NCI-H1417 (cell line): ENCODE results near the gene CYP39A1.
"Not testable (repeated sequence)": the region's sequence is repeated elsewhere in the genome, so short reads cannot be mapped to it uniquely, and the experiment has no call there.

Experiments
- DNase-seq, 3 experiments: peaks; one replicate each; lab custom pipeline; 2025; lab: John Stamatoyannopoulos, UW

The CYP39A1 gene

DNA sequence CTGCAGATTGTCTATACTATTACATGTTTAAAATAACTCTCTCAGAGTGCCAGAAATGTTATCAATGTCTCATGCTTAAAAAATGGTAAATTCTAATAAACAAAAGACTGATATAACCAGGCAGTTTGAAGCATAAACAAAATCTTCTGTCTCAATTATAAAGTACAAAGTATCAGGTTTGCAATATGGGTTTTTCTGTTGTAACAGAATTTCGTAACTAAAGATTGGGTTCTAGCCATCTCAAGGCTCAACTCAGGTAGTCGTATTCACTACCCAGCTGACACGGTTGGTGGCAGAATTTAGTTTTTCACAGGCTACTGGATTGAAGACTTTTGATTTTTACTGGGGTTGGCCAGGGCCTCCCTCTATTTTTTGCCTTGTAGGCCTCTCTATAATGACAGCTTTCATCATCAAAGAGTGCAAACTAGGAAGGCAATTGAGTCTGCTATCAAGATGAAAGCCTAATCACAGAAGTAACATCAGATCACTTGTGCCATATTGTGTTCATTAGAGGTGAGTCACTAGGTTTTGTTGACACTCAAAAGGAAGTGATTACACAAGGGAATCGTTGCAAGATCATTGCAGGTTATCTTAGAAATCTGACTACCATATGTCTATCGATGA, 3.6 kb downstream of the CYP39A1 start:
- DNase-seq: peak in 1 of 3 experiments; percentile 10

DNA sequence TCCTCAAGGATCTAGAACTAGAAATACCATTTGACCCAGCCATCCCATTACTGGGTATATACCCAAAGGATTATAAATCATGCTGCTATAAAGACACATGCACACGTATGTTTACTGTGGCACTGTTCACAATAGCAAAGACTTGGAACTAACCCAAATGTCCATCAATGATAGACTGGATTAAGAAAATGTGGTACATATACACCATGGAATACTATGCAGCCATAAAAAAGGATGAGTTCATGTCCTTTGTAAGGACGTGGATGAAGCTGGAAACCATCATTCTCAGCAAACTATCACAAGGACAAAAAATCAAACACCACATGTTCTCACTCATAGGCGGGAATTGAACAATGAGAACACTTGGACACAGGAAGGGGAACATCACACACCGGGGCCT, 4.5 kb downstream of the CYP39A1 start:
- DNase-seq: not testable (repeated sequence)

DNA sequence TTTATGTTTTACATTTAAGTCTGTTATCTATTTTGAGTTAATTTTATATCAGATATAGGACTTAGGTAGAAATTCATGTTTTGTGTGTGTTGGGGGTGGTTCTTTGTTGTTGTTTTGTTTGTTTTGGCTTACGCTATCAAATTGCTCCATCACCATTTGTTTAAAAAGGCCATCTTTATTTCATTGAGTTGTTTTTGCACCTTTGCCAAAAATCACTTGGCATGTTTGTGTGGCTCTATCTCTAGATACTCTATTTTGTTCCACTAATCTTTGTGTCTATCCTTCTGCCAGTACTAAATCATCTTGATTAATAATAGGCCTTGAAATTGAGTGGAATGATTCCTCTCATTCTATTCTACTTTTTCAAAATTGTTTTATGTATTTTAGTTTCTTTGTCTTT, 7.4 kb downstream of the CYP39A1 start:
- DNase-seq: no peak

DNA sequence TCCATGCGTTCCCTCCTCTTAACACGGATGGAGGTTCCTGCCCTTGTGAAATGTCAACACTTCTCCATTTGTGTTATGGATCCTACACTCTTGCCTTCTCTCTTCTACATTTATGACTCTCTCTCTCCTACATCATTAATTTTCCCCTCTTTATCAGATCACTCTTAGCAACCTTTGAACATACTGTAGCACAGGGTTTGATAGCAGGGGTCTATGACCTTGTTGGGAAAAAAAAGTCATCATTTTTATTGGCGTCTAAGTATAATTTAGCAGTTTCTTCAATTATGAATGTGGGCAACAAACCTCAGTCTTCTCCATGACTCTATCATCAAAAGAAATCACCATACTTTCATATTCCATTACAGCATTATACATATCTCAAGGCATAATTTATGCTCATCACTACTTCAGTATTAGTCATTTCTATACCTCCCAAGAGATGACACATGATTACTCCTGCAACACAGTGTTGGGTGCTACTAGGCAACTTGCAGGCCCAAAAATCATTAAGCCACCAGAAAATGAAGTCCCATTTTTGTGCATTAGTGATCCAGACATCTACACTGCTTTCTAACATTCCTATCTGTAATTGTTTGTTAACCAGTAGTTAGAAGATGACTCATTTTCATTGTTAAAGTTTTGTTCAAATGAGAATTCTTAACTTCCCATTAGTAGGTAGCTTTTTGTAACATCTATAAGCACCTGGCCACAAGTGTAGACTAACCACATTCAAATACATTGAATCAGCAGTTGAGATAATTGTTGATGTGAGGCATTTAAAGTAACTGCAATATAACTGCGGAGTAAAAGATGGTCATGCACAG, 9.5 kb downstream of the CYP39A1 start:
- no peak for DNase-seq

DNA sequence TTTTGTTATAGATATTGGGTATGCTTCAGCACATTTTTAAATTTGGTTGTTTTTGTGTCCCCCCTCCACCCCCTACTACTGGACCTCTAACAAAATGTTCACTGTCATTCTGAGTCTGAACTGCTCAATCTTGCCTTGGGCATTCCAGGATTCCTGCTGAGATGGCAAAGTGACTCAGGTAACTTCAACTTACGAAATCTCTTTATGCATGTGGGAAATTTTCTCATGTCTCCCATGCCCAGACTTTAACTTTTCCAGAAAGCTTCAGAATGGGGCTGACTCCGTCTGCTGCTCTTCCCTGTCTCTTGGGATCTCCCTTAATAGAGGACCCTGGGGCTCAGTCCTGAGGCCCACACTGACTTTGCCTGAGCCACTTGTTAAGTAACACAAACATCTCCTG, 14.0 kb downstream of the CYP39A1 start:
- DNase-seq: no peak

DNA sequence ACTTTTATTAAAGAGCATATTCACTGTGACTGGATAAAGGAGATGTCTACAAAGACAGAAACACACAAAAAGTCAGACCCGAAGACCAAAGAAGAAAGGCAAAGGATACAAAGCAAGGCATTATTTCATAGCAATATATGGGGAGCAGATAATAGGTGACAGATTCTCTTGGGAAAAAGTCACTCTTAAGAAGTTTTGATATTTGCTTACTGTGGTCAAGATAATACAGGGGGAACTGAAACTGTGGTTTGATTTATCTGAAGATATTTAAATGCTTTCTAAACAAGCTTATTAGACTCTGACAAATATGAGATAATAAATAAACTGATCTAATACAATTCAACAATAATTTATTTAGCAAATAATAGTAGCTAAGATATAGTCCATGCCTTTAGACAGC, 14.7 kb downstream of the CYP39A1 start:
- DNase-seq: no peak

DNA sequence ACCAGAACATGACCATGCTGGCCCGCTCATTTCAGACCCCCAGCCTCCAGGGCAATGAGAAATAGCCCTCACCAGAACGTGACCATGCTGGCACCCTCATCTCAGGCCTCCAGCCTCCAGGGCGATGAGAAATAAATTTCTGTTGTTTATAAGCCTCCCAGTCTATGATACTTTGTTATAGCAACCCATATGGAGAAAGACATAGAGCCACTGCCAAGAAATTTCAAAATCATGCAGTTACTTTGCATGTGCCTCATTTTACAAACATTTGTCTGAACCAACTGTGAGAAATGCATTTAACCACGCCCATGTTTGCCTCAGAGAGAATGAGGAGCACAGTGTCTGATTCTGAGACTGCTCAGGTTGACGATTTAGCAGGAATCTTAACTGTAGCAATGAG, 15.5 kb downstream of the CYP39A1 start:
- no peak for DNase-seq

DNA sequence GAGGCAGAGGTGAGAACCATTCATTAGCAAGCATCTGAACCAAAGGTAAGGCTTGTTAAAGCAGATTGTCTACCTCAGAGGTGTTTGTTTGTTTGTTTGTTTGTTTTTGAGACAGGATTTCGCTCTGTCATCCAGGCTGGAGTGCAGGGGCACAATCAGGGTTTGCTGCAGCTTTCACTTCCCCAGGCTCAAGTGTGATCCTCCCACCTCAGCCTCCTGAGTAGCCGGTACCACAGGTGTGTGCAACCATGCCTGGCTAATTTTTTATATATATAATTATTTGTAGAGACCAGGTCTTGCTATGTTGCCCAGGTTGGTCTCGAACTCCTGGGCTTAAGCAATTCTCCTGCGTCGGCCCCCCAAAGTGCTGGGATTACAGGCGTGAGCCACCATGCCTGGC, 17.2 kb downstream of the CYP39A1 start:
- DNase-seq: no peak

DNA sequence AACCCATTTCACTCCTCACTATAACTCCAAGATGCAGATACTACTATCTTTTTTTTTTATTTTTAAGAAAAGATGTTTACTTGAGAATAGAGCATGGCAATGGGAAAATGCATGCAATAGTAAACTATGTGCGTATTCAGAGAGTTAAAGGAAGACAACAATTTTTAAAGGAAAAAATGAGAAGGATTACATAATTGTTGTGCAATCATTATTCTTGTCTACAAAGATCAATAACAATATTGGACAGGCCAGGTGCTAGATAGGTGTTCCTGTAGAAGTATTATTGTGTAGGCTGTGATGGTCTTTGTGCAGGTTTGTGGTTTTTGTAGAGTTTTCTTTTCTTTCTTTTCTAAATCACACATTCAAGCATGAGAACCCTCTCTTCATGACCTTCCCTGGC, 20.6 kb downstream of the CYP39A1 start:
- DNase-seq: no peak

DNA sequence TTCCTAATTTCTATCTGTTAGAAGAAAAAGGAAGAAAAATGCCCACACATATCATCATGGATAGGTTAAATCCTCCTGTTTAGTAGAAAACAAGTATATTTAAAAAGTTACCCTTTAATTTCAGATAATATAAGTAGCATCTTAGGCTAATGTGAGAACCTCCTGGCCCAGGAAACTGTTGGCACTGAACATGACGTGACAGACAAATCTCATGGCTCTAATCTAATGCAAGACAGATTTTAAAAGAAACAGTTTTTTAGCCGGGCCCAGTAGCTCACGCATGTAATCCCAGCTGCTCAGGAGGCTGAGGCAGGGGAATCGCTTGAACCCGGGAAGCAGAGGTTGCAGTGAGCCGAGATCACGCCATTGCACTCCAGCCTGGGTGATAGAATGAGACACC, 22.9 kb downstream of the CYP39A1 start:
- no peak for DNase-seq

DNA sequence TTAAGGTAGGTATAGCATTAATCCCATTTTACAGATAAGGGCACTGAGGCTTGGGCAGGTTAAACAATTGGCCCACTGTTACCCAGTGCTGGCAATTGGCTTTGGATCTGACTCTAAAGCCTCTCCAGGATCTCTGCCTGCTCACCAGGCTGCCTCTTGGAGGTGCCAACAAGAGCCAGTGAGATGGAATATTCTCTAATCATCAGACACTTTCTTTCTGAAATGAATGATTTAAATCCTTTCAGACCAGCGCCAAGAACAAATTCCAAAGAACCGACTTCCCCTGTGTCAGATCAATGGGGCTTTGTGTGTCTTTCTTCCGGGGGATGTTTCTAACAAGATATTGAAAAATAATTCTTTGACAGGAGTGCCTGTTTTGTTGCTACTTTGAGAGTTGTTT, 23.6 kb downstream of the CYP39A1 start:
- no peak for DNase-seq

DNA sequence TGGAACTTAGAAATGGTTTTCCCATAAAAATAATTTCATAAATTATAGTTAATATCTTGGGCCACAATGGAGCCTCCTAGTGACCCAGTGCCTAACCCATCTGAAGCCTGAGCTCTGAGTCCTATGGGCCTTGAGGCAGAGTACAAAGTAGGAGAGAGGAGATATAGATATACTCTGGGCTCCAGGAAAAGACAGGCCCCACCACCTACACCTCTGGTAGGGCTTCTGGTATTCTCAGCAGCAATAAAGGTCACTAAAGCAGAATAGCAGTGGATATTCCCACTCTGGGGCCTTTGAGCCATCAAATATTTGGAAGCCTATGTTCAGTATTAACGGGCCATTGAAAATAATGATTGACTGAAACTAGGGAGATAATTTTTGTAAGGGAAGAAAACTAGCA, 24.1 kb downstream of the CYP39A1 start:
- DNase-seq: no peak

DNA sequence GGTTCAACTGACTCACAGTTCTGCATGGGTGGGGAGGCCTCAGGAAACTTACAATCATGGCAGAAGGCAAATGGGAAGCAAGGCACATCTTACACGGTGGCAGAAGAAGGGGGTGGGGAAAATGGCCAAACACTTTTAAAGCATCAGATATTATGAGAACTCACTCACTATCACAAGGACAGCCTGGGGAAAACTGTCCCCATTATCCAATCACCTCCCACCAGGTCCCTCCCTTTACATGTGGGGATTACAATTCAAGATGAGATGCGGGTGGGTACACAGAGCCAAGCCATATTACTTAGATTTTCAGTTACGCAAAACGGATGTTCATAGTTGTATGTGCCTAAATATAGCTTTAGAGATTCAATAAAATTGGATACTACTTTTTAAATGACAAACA, 25.6 kb downstream of the CYP39A1 start:
- DNase-seq: no peak

DNA sequence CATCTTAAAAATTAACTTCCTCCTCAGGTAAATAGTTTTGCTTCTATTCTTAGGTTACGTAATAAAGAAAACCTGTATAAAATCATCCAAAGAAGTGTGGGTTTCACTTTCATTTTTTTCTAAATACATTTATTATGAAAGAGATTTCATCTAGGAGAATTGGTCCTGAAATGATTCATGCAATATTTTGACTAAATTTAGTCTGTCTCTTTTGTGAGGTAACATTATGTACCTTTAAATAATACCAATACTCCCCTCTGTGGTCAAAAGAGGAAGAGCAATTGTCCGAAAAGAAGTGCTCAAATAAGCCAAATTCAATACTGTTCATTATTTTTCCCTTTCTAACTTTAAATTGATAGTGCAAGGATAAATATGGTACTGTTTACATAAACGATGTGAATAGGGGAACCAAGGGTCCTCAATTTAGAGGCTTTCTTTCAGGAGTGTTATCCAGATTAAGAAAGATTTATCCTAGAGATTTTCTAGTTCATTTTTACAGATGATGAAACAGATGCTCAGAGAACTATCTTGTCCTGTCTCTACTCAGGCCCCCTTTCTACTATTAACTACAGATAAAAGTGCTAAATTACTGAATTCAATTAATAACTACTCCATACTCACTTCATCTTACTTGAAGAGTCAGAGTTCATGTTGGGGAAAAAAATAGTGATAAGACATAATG, 26.2 kb downstream of the CYP39A1 start:
- DNase-seq: peak; percentile 3 to 59 (median 13)

DNA sequence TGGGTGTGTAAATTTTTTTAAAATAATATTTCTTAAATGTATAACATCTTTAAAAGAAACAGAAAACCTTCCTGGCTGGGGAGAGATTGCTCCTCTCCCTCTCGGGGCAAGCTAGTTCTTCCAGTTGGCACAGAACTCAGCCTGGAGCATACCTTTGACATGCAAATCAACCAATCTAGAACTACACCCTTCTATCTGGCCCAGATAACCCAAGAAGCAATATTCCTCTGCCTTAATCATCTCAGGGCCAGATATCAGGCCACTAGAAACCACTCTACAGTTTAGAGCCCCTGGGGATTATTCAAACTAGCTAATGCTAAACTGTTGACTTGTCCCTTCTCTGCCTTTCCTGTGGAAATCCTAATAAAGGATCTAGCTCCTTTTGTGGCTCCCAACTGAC, 33.9 kb downstream of the CYP39A1 start:
- no peak for DNase-seq

DNA sequence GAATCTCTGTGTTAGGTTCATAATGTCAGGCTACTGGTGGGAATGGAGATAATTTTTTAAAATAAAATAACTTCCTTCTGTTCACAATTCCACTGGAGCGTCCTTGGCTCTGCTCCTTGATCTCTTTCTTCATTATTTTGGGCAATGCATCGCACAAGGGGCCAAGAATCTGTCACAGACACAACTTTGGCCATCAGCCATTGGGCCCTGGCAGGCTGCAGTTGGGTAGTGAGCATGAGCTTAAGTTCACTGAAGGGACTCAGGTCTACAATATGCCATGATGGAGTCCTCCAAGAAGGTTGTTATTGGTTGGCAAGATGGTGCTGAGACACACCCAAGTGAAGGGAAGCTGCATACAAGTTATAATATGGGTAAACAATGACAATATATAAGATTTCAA, 40.0 kb downstream of the CYP39A1 start:
- no peak for DNase-seq

DNA sequence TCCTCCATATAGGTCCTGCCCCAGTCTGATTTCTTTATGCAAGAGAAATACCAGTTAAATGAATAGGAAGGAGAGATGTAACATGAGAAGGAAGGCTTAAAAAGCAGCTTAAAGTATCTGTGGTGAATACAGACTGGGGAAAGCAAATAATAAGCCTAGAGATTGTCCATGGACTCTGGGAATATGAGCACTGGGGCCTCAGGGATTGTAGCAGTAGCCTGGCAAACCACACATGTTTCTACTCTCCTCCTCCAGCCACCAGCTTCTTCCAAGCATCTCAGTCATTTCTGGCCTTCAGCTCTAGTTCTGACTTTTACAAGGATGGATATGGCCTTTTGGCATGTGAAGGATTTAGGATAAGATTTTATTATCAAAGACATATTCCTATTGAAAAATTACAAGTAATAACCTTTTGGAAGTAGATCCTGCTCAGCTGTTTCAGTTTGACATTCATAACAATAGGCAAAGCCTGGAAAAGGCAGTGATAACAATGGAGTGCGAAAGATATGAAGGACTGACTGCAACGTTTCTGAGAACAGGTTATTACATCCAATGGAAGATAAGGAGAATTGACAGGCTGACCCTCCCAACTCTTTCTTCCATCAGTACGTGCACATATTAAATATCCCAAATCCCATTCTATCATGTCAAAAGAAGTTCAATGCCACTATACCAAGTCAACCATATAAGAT, 41.6 kb downstream of the CYP39A1 start:
- peak in 1 of 3 experiments; percentile 21 for DNase-seq

DNA sequence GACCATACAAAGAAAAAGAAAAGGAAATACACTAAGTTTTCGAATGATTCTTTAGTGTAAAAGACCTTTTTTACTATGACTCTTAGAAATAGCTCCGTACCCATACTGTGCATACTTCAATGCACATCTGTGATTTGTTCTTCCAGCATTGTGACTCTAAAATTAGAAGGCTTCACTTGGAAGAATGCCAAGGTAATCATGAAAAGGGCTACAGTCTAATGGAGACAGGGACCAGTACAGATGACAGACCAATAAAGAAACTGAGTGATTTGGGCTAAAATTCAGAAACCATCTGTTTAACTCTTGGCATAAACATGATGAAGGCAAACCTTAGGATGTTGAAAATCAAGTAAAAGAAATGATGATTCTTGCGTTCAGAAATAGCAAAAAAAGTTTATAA, 46.3 kb downstream of the CYP39A1 start:
- DNase-seq: peak in 2 of 3 experiments; percentile 48 to 70

DNA sequence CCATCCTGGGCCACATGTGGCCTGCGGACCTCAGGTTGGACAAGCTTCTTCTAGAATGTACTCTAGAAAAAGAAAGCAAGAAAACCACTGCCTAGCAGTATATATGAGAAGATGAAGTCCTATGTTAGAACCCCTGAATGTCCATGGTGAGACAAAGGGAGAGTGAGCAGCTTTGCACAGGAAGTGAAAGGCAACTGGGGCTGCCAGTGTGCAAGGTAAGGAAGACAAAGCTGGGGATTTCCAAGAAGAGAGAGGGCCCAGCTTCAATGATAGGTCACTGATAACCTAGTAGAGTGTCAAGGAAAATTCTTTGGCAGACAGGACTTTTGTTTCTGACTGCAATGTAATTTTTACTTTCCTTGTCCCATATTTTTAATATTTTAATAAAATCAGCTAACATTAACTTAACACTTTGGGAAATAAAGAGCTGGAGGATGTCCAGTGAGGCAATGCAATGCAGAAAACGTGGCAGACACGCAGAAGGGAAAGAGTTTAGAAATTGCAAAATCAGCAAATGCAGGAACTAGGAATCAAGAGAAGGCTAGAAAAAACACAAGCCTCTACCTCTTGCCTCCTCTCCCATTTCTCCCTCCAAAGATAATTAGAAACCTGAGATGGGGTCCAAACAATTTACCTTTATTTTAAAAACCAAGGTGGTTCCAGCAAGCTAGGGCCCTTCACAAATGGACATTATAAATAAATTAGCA, 47.4 kb downstream of the CYP39A1 start:
- no peak for DNase-seq

DNA sequence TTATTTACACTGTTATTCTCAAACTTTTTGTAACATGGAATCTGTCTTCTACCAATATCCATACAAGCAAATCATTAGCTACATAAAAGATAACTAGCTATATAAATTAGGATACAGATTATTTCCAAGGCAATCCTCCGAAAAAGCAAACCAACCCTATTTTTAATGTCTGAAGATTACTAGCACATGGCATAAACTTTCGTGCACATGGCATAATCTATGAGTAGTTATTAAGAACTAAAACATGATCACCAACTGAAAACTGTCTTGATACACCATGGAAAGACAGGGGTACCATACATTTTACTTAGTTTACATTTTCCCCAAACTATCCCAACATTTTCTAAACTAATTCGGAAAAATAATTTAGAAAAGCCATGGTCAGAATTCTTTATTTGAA, 54.4 kb downstream of the CYP39A1 start:
- no peak for DNase-seq

DNA sequence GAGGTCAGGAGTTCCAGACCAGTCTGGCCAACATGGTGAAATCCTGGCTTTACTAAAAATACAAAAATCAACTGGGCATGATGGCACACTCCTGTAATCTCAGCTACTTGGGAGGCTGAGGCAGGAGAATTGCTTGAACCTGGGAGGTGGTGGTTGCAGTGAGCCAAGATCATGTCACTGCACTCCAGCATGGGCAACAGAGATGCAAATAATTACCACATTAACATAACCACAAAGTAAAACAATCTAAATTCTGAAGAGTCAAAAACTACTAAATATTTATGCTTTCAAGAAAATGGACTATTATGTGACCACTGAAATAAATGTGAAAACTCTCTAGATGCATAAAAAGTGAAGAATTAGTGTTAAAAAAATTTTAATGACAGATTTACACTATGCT, 59.9 kb downstream of the CYP39A1 start:
- no peak for DNase-seq

DNA sequence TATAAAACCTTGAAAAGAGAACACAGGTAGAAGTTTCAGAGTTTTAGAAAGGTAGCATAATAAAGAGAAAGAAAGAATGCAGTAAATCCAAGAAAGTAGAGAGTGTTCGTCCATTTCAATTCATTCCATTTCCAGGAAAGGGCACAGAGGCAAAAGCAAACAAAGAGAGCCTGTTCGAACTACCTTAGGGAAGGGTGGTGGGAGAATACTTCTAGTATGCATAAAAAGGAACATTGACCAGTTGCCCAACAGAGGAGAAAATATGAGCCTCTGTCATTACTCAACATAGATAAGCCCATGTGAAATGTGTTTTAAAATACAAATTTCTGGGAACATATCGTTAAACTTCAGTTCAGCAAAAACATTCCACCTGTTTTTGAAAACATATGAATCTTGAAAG, 60.6 kb downstream of the CYP39A1 start:
- no peak for DNase-seq
